HEK293 (cell line): ENCODE measurements around the gene ATP6V0C.

Experiments
- HOXA7 ChIP-seq: sonication (generic); formaldehyde crosslinking; IDR thresholded peaks from 2 replicates; pipeline ENCODE4 v1.8.1; 2022; ENCODE audit warnings: missing genetic modification reagents, borderline replicate concordance
- HOXC10 ChIP-seq: sonication (generic); formaldehyde crosslinking; IDR thresholded peaks from 2 replicates; pipeline ENCODE4 v1.8.1; 2023; ENCODE audit warnings: mild to moderate bottlenecking, missing genetic modification reagents
- KLF1 ChIP-seq: fragments of 450-650 bp; formaldehyde crosslinking; IDR thresholded peaks from 2 replicates; pipeline ENCODE4 v1.5.1; 2016; ENCODE audit warnings: missing biosample characterization, missing genetic modification characterization
- MYNN ChIP-seq: fragments of 450-650 bp; formaldehyde crosslinking; IDR thresholded peaks from 2 replicates; pipeline ENCODE4 v1.5.1; 2016; ENCODE audit warnings: missing biosample characterization, missing genetic modification characterization, borderline replicate concordance
- SALL2 ChIP-seq: fragments of 450-650 bp; formaldehyde crosslinking; IDR thresholded peaks from 2 replicates; pipeline ENCODE4 v1.5.0; 2017; ENCODE audit warnings: missing biosample characterization, mild to moderate bottlenecking, missing genetic modification characterization, borderline replicate concordance
- SETDB1 ChIP-seq: IDR thresholded peaks from one replicate; pipeline ENCODE4 v1.6.1; 2017; ENCODE audit warnings: mild to moderate bottlenecking, low read length, moderate library complexity, mixed read lengths; ENCODE audit not compliant: insufficient read length
- ZEB2 ChIP-seq: fragments of 450-650 bp; formaldehyde crosslinking; IDR thresholded peaks from 2 replicates; pipeline ENCODE4 v1.5.1; 2016; ENCODE audit warnings: missing biosample characterization, missing genetic modification characterization
- ZNF133 ChIP-seq: fragments of 450-650 bp; formaldehyde crosslinking; IDR thresholded peaks from 2 replicates; pipeline ENCODE4 v1.5.1; 2016; ENCODE audit warnings: missing biosample characterization, missing genetic modification characterization
- ZNF16 ChIP-seq: fragments of 450-650 bp; formaldehyde crosslinking; IDR thresholded peaks from 2 replicates; pipeline ENCODE4 v1.5.1; 2016; ENCODE audit warnings: low read depth, missing biosample characterization, missing genetic modification characterization
- ZNF335 ChIP-seq: fragments of 450-650 bp; formaldehyde crosslinking; conservative IDR thresholded peaks from 2 replicates; pipeline ENCODE4 v1.5.1; 2016; ENCODE audit warnings: missing biosample characterization, missing genetic modification characterization
- ZNF423 ChIP-seq: fragments of 450-650 bp; formaldehyde crosslinking; IDR thresholded peaks from 2 replicates; pipeline ENCODE4 v1.5.1; 2016; ENCODE audit warnings: missing biosample characterization, missing genetic modification characterization
- ZNF510 ChIP-seq: fragments of 450-650 bp; formaldehyde crosslinking; IDR thresholded peaks from 2 replicates; pipeline ENCODE4 v1.5.1; 2018; ENCODE audit warnings: mild to moderate bottlenecking, missing genetic modification characterization, missing biosample characterization; ENCODE audit not compliant: insufficient replicate concordance
- ZNF560 ChIP-seq: fragments of 450-650 bp; formaldehyde crosslinking; IDR thresholded peaks from 2 replicates; pipeline ENCODE4 v1.5.1; 2017; ENCODE audit warnings: missing biosample characterization, missing genetic modification characterization, borderline replicate concordance
- ZNF654 ChIP-seq: fragments of 450-650 bp; formaldehyde crosslinking; IDR thresholded peaks from 2 replicates; pipeline ENCODE4 v1.5.1; 2016; ENCODE audit warnings: low read depth, missing biosample characterization, missing genetic modification characterization
- TF ChIP-seq, protein P1 (sequence below): fragments of 450-650 bp; formaldehyde crosslinking; IDR thresholded peaks from 2 replicates; pipeline ENCODE4 v1.5.1; 2016; ENCODE audit warnings: missing biosample characterization, missing genetic modification characterization
- TF ChIP-seq, protein P2 (sequence below): fragments of 450-650 bp; IDR thresholded peaks from 2 replicates; pipeline ENCODE4 v1.5.1; 2018; ENCODE audit warnings: missing biosample characterization, mild to moderate bottlenecking, missing genetic modification characterization
- TF ChIP-seq, protein P3 (sequence below): fragments of 450-650 bp; formaldehyde crosslinking; IDR thresholded peaks from 2 replicates; pipeline ENCODE4 v1.5.1; 2017; ENCODE audit warnings: missing biosample characterization, mild to moderate bottlenecking, missing genetic modification characterization, moderate library complexity
- TF ChIP-seq, protein P4 (sequence below): fragments of 450-650 bp; formaldehyde crosslinking; IDR thresholded peaks from 2 replicates; pipeline ENCODE4 v1.5.1; 2016; ENCODE audit warnings: missing biosample characterization, missing genetic modification characterization, borderline replicate concordance
- TF ChIP-seq, protein P5 (sequence below): sonication (generic); formaldehyde crosslinking; IDR thresholded peaks from 2 replicates; pipeline ENCODE4 v1.8.1; 2022; ENCODE audit warnings: mild to moderate bottlenecking, moderate library complexity, missing genetic modification reagents
- TF ChIP-seq, protein P6 (sequence below): fragments of 450-650 bp; formaldehyde crosslinking; IDR thresholded peaks from 2 replicates; pipeline ENCODE4 v1.5.1; 2016; ENCODE audit warnings: missing biosample characterization, missing genetic modification characterization, low read depth
- TF ChIP-seq, protein P7 (sequence below): fragments of 450-650 bp; formaldehyde crosslinking; IDR thresholded peaks from 2 replicates; pipeline ENCODE4 v1.5.1; 2016; ENCODE audit warnings: missing biosample characterization, missing genetic modification characterization
- TF ChIP-seq, protein P8 (sequence below): fragments of 450-650 bp; formaldehyde crosslinking; IDR thresholded peaks from 2 replicates; pipeline ENCODE4 v1.5.1; 2017; ENCODE audit warnings: missing biosample characterization, missing genetic modification characterization

ATP6V0C gene

DNA sequence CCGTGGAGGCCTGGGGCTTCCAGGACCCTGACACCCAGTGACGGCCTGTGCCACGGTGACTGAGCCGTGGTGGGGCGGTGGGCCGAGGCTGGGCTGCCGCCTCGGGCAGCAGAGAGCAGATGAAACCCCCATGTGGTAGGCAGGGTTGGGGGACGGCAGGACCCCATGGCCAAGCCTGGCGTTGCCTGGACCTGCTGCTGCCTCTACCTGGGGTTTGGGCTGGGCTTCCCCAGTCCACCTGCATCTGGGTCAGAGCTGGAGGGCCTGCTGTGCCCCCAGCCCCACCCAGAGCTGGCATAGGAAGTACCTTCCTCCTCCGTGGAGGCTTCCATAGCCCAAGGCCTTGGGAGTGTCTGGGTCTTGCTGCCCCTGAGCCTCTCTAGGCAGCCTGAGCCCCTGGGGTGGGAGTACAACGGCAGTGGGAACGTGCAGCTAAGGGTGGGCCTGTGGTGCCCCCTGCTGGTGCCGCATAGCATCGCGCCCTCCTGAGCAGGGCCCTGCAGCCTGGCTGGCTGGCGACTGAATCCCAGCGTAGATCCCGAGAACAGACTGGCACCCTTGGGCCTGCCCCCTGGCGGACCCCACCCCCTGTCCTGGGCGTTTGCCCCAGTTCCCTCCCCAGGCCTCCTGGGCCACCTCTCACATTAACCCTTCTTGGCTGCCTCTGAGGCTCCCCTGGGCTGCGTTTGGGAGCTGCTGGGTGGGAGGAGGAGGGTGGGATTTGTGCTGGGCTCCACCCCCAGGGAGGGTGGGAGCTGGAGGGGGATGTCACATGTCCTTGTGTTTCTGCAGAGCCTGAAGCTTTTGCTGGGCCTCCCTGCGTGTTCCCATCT is 12.6 kb upstream of the ATP6V0C start (continued):
- TF ChIP-seq, protein P1, sequence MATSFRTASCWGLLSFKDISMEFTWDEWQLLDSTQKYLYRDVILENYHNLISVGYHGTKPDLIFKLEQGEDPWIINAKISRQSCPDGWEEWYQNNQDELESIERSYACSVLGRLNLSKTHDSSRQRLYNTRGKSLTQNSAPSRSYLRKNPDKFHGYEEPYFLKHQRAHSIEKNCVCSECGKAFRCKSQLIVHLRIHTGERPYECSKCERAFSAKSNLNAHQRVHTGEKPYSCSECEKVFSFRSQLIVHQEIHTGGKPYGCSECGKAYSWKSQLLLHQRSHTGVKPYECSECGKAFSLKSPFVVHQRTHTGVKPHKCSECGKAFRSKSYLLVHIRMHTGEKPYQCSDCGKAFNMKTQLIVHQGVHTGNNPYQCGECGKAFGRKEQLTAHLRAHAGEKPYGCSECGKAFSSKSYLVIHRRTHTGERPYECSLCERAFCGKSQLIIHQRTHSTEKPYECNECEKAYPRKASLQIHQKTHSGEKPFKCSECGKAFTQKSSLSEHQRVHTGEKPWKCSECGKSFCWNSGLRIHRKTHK (tag by site-specific recombination): no peak
- TF ChIP-seq ZNF654 (peak; percentile 91), ZNF133 (tag by site-specific recombination) (no peak), ZNF560 (tag by site-specific recombination) (no peak), SALL2 (no peak), ZNF423 (tag by site-specific recombination) (peak; percentile 82), ZNF510 (tag by site-specific recombination) (no peak), ZEB2 (peak; percentile 50), HOXA7 (CRISPR knock-in tag) (no peak), SETDB1 (no peak), KLF1 (tag by site-specific recombination) (peak; percentile 82), ZNF335 (tag by site-specific recombination) (peak; percentile 71), ZNF16 (no peak), HOXC10 (CRISPR knock-in tag) (no peak), MYNN (tag by site-specific recombination) (no peak)
- TF ChIP-seq, protein P2, sequence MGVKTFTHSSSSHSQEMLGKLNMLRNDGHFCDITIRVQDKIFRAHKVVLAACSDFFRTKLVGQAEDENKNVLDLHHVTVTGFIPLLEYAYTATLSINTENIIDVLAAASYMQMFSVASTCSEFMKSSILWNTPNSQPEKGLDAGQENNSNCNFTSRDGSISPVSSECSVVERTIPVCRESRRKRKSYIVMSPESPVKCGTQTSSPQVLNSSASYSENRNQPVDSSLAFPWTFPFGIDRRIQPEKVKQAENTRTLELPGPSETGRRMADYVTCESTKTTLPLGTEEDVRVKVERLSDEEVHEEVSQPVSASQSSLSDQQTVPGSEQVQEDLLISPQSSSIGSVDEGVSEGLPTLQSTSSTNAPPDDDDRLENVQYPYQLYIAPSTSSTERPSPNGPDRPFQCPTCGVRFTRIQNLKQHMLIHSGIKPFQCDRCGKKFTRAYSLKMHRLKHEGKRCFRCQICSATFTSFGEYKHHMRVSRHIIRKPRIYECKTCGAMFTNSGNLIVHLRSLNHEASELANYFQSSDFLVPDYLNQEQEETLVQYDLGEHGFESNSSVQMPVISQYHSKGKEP (tag by site-specific recombination): no peak
- TF ChIP-seq, protein P3, sequence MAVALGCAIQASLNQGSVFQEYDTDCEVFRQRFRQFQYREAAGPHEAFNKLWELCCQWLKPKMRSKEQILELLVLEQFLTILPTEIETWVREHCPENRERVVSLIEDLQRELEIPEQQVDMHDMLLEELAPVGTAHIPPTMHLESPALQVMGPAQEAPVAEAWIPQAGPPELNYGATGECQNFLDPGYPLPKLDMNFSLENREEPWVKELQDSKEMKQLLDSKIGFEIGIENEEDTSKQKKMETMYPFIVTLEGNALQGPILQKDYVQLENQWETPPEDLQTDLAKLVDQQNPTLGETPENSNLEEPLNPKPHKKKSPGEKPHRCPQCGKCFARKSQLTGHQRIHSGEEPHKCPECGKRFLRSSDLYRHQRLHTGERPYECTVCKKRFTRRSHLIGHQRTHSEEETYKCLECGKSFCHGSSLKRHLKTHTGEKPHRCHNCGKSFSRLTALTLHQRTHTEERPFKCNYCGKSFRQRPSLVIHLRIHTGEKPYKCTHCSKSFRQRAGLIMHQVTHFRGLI: no peak
- TF ChIP-seq, protein P4, sequence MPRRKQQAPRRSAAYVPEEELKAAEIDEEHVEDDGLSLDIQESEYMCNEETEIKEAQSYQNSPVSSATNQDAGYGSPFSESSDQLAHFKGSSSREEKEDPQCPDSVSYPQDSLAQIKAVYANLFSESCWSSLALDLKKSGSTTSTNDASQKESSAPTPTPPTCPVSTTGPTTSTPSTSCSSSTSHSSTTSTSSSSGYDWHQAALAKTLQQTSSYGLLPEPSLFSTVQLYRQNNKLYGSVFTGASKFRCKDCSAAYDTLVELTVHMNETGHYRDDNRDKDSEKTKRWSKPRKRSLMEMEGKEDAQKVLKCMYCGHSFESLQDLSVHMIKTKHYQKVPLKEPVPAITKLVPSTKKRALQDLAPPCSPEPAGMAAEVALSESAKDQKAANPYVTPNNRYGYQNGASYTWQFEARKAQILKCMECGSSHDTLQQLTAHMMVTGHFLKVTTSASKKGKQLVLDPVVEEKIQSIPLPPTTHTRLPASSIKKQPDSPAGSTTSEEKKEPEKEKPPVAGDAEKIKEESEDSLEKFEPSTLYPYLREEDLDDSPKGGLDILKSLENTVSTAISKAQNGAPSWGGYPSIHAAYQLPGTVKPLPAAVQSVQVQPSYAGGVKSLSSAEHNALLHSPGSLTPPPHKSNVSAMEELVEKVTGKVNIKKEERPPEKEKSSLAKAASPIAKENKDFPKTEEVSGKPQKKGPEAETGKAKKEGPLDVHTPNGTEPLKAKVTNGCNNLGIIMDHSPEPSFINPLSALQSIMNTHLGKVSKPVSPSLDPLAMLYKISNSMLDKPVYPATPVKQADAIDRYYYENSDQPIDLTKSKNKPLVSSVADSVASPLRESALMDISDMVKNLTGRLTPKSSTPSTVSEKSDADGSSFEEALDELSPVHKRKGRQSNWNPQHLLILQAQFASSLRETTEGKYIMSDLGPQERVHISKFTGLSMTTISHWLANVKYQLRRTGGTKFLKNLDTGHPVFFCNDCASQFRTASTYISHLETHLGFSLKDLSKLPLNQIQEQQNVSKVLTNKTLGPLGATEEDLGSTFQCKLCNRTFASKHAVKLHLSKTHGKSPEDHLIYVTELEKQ (tag by site-specific recombination): no peak
- TF ChIP-seq, protein P5, sequence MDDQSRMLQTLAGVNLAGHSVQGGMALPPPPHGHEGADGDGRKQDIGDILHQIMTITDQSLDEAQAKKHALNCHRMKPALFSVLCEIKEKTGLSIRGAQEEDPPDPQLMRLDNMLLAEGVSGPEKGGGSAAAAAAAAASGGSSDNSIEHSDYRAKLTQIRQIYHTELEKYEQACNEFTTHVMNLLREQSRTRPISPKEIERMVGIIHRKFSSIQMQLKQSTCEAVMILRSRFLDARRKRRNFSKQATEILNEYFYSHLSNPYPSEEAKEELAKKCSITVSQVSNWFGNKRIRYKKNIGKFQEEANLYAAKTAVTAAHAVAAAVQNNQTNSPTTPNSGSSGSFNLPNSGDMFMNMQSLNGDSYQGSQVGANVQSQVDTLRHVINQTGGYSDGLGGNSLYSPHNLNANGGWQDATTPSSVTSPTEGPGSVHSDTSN (CRISPR knock-in tag): 0 out of 2 replicates have a peak, but pooled peaks have one; percentile 33
- TF ChIP-seq, protein P6, sequence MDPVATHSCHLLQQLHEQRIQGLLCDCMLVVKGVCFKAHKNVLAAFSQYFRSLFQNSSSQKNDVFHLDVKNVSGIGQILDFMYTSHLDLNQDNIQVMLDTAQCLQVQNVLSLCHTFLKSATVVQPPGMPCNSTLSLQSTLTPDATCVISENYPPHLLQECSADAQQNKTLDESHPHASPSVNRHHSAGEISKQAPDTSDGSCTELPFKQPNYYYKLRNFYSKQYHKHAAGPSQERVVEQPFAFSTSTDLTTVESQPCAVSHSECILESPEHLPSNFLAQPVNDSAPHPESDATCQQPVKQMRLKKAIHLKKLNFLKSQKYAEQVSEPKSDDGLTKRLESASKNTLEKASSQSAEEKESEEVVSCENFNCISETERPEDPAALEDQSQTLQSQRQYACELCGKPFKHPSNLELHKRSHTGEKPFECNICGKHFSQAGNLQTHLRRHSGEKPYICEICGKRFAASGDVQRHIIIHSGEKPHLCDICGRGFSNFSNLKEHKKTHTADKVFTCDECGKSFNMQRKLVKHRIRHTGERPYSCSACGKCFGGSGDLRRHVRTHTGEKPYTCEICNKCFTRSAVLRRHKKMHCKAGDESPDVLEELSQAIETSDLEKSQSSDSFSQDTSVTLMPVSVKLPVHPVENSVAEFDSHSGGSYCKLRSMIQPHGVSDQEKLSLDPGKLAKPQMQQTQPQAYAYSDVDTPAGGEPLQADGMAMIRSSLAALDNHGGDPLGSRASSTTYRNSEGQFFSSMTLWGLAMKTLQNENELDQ: no peak
- TF ChIP-seq, protein P7, sequence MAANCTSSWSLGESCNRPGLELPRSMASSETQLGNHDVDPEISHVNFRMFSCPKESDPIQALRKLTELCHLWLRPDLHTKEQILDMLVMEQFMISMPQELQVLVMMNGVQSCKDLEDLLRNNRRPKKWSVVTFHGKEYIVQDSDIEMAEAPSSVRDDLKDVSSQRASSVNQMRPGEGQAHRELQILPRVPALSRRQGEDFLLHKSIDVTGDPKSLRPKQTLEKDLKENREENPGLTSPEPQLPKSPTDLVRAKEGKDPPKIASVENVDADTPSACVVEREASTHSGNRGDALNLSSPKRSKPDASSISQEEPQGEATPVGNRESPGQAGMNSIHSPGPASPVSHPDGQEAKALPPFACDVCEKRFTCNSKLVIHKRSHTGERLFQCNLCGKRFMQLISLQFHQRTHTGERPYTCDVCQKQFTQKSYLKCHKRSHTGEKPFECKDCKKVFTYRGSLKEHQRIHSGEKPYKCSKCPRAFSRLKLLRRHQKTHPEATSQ (tag by site-specific recombination): no peak
- TF ChIP-seq, protein P8, sequence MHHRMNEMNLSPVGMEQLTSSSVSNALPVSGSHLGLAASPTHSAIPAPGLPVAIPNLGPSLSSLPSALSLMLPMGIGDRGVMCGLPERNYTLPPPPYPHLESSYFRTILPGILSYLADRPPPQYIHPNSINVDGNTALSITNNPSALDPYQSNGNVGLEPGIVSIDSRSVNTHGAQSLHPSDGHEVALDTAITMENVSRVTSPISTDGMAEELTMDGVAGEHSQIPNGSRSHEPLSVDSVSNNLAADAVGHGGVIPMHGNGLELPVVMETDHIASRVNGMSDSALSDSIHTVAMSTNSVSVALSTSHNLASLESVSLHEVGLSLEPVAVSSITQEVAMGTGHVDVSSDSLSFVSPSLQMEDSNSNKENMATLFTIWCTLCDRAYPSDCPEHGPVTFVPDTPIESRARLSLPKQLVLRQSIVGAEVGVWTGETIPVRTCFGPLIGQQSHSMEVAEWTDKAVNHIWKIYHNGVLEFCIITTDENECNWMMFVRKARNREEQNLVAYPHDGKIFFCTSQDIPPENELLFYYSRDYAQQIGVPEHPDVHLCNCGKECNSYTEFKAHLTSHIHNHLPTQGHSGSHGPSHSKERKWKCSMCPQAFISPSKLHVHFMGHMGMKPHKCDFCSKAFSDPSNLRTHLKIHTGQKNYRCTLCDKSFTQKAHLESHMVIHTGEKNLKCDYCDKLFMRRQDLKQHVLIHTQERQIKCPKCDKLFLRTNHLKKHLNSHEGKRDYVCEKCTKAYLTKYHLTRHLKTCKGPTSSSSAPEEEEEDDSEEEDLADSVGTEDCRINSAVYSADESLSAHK: 0 out of 2 replicates have a peak, but pooled peaks have one; percentile 28
